Neural cell (in vitro differentiated cells): ENCODE results near the gene TSPO2. TPM values are rescaled to one million over a fixed set of nuclear protein-coding genes. Genes with fewer than 3 reads are reported as not detected.

Experiments
- H2AFZ ChIP-seq: fragments of 200-600, 300-800 bp; sonication (generic), shearing (Covaris generic); 2 replicates; pipeline ENCODE4 v1.6.0; 2014; ENCODE audit warnings: low read depth, mild to moderate bottlenecking, antibody characterized with exemption, low read length, moderate library complexity
- H3F3A ChIP-seq: fragments of 200-600 bp; shearing (Covaris generic); 2 replicates; pipeline ENCODE4 v1.6.1; 2016; ENCODE audit warnings: mild to moderate bottlenecking, moderate library complexity, mixed read lengths, antibody characterized with exemption, low read length; ENCODE audit not compliant: insufficient read depth, poor library complexity, severe bottlenecking
- H3K27ac ChIP-seq: fragments of 200-600, 300-800 bp; sonication (generic), shearing (Covaris generic); 2 replicates; pipeline ENCODE4 v1.5.1; 2014; ENCODE audit warnings: mild to moderate bottlenecking, low read length, moderate library complexity
- H3K27me3 ChIP-seq: fragments of 300-800, 200-600 bp; sonication (generic), shearing (Covaris generic); 2 replicates; pipeline ENCODE4 v1.6.0; 2014; ENCODE audit warnings: mild to moderate bottlenecking, low read depth, low read length, moderate library complexity; ENCODE audit not compliant: insufficient read depth
- H3K36me3 ChIP-seq: fragments of 300-800, 200-600 bp; sonication (generic), shearing (Covaris generic); 2 replicates; pipeline ENCODE4 v1.5.1; 2014; ENCODE audit warnings: mild to moderate bottlenecking, antibody characterized with exemption, low read length, moderate library complexity; ENCODE audit not compliant: insufficient read depth
- H3K4me2 ChIP-seq: fragments of 300-800, 200-600 bp; sonication (generic), shearing (Covaris generic); 2 replicates; pipeline ENCODE4 v1.6.0; 2014; ENCODE audit warnings: mild to moderate bottlenecking, low read length
- H3K4me3 ChIP-seq: fragments of 300-800, 200-600 bp; sonication (generic), shearing (Covaris generic); 2 replicates; pipeline ENCODE4 v1.5.1; 2014; ENCODE audit warnings: mild to moderate bottlenecking, low read length, moderate library complexity
- H3K79me2 ChIP-seq: fragments of 200-600 bp; shearing (Covaris generic); replicated peaks from 2 replicates; pipeline ENCODE4 v1.6.0; 2014; ENCODE audit warnings: mild to moderate bottlenecking, low read length, moderate library complexity; ENCODE audit not compliant: insufficient read depth
- H3K9ac ChIP-seq: fragments of 300-800, 200-600 bp; sonication (generic), shearing (Covaris generic); 2 replicates; pipeline ENCODE4 v1.6.1; 2016; ENCODE audit warnings: mild to moderate bottlenecking, low read length, mixed read lengths
- H3K9me2 ChIP-seq: fragments of 200-600 bp; shearing (Covaris generic); 2 replicates; pipeline ENCODE4 v1.6.1; 2016; ENCODE audit warnings: mild to moderate bottlenecking, low read length, mixed read lengths; ENCODE audit not compliant: insufficient read depth
- H3K9me3 ChIP-seq: fragments of 200-600, 300-800 bp; sonication (generic), shearing (Covaris generic); 2 replicates; pipeline ENCODE4 v1.6.1; 2016; ENCODE audit warnings: mild to moderate bottlenecking, mixed run types, low read length, moderate library complexity, mixed read lengths
- H4K20me1 ChIP-seq: fragments of 200-600 bp; shearing (Covaris generic); 2 replicates; pipeline ENCODE4 v1.6.1; 2016; ENCODE audit warnings: mild to moderate bottlenecking, mixed run types; ENCODE audit not compliant: insufficient read depth
- CTCF ChIP-seq: fragments of 450-650 bp; IDR thresholded peaks from 2 replicates; pipeline ENCODE4 v1.5.1; 2014; ENCODE audit warnings: antibody characterized with exemption, mild to moderate bottlenecking, moderate library complexity; ENCODE audit not compliant: poor library complexity, severe bottlenecking
- EP300 ChIP-seq: fragments of 450-650 bp; conservative IDR thresholded peaks from 2 replicates; pipeline ENCODE4 v1.6.1; 2014; ENCODE audit warnings: antibody characterized with exemption, mild to moderate bottlenecking, moderate library complexity; ENCODE audit not compliant: poor library complexity, severe bottlenecking
- EZH2 ChIP-seq: fragments of 200-600, 300-800 bp; shearing (Covaris generic), sonication (generic); IDR thresholded peaks from 2 replicates; pipeline ENCODE4 v1.6.1; 2014; ENCODE audit warnings: antibody characterized with exemption, low read length, borderline replicate concordance, mild to moderate bottlenecking; ENCODE audit not compliant: insufficient read depth, poor library complexity, severe bottlenecking
- MXI1 ChIP-seq: fragments of 450-650 bp; conservative IDR thresholded peaks from 2 replicates; pipeline ENCODE4 v1.6.1; 2014; ENCODE audit warnings: antibody characterized with exemption, mild to moderate bottlenecking; ENCODE audit not compliant: poor library complexity, severe bottlenecking
- POLR2AphosphoS5 ChIP-seq: IDR thresholded peaks from 2 replicates; pipeline ENCODE4 v1.6.1; 2012
- RAD21 ChIP-seq: fragments of 450-650 bp; conservative IDR thresholded peaks from 2 replicates; pipeline ENCODE4 v1.6.1; 2014; ENCODE audit warnings: antibody characterized with exemption, mild to moderate bottlenecking, moderate library complexity
- REST ChIP-seq: IDR thresholded peaks from 2 replicates; pipeline ENCODE4 v1.6.1; 2012; ENCODE audit warnings: borderline replicate concordance
- SMC3 ChIP-seq: fragments of 450-650 bp; conservative IDR thresholded peaks from 2 replicates; pipeline ENCODE4 v1.6.1; 2014; ENCODE audit warnings: antibody characterized with exemption, mild to moderate bottlenecking, moderate library complexity; ENCODE audit not compliant: poor library complexity
- TAF1 ChIP-seq: IDR thresholded peaks from 2 replicates; pipeline ENCODE4 v1.6.1; 2012; ENCODE audit warnings: low read depth
- polyA plus RNA-seq: library from polyadenylated mRNA; depleted of rRNA; stranded (reverse); fragments of >200 nt; gene quantifications from 2 replicates; pipeline ENCODE4 v1.2.3, GENCODE V29; 2014

The TSPO2 gene
- polyA plus RNA-seq, 1 donor from 2014 or later, result not detected

GRCh38 chr6:41008011-41008410 lies 34.3 kb upstream of the TSPO2 start:
- H4K20me1 ChIP-seq, result no peaks in the 10 kb centered on the region
- no peaks in the 10 kb centered on the region for H3F3A ChIP-seq
- H3K4me2 ChIP-seq, result no peak overlapping the region
- H3K9ac ChIP-seq, result no peak overlapping the region
- H3K79me2 ChIP-seq, result no peaks in the 10 kb centered on the region
- no peak overlapping the region for H3K4me3 ChIP-seq
- H2AFZ ChIP-seq, result no peak overlapping the region
- no peaks in the 10 kb centered on the region for H3K9me3 ChIP-seq
- H3K9me2 ChIP-seq, result no peaks in the 10 kb centered on the region
- no peak for TF ChIP-seq EP300
- no peak for TF ChIP-seq POLR2AphosphoS5
- TF ChIP-seq MXI1, result no peak
- TF ChIP-seq CTCF, result no peak
- TF ChIP-seq EZH2, result no peak
- TF ChIP-seq REST, result no peak
- no peak for TF ChIP-seq RAD21
- TF ChIP-seq SMC3, result no peak
- no peak for TF ChIP-seq TAF1
- no peaks in the 10 kb centered on the region for H3K36me3 ChIP-seq
- no peak overlapping the region for H3K27ac ChIP-seq
- H3K27me3 ChIP-seq, result no peaks in the 10 kb centered on the region

- no peaks in the 10 kb centered on the region for H3K9me2 ChIP-seq
- H2AFZ ChIP-seq, result no peak overlapping the region
- no peaks in the 10 kb centered on the region for H4K20me1 ChIP-seq
- no peak overlapping the region for H3K4me2 ChIP-seq
- no peak for TF ChIP-seq TAF1
- no peak for TF ChIP-seq EZH2
- TF ChIP-seq SMC3, result no peak
- TF ChIP-seq RAD21, result no peak
- no peak for TF ChIP-seq CTCF
- TF ChIP-seq REST, result no peak
- no peak for TF ChIP-seq MXI1
- TF ChIP-seq POLR2AphosphoS5, result no peak
- TF ChIP-seq EP300, result no peak
- H3K27ac ChIP-seq, result no peak overlapping the region
- no peak overlapping the region for H3K9ac ChIP-seq
- H3K79me2 ChIP-seq, result no peaks in the 10 kb centered on the region
- H3F3A ChIP-seq, result no peaks in the 10 kb centered on the region
- H3K4me3 ChIP-seq, result no peak overlapping the region
- H3K9me3 ChIP-seq, result no peaks in the 10 kb centered on the region
- no peaks in the 10 kb centered on the region for H3K27me3 ChIP-seq
- H3K36me3 ChIP-seq, result no peaks in the 10 kb centered on the region
Measured at GRCh38 chr6:41009669-41010068, 32.6 kb upstream of the TSPO2 start.
